Neural progenitor cell (in vitro differentiated cells): Measurements from ENCODE around the gene VAV2.

Experiments
- CTCF ChIP-seq: fragments of 200-600 bp; sonication (generic); IDR thresholded peaks from 2 replicates; pipeline ENCODE4 v1.5.1; 2017; ENCODE audit warnings: antibody characterized with exemption, mild to moderate bottlenecking
- EZH2 ChIP-seq: fragments of 200-600 bp; sonication (generic); IDR thresholded peaks from 2 replicates; pipeline ENCODE4 v1.6.1; 2017; ENCODE audit warnings: antibody characterized with exemption, mild to moderate bottlenecking, moderate library complexity

- TF ChIP-seq CTCF (no peak), EZH2 (no peak)
Measured at GRCh38 chr9:133869674-133870405, 122.3 kb downstream of the VAV2 start.
